GM12892 (cell line): ENCODE results near the gene POP4.

Source experiments
- POLR2A ChIP-seq: IDR thresholded peaks from 2 replicates; pipeline ENCODE4 v1.6.1; 2011; ENCODE audit warnings: low read depth, low read length, control low read depth
- POLR2AphosphoS5 ChIP-seq: IDR thresholded peaks from 2 replicates; pipeline ENCODE4 v1.6.1; 2011; ENCODE audit warnings: low read depth, low read length, control low read depth
- TAF1 ChIP-seq: IDR thresholded peaks from 2 replicates; pipeline ENCODE4 v1.6.1; 2011; ENCODE audit warnings: low read depth, mild to moderate bottlenecking, control low read depth, low read length, borderline replicate concordance

DNA sequence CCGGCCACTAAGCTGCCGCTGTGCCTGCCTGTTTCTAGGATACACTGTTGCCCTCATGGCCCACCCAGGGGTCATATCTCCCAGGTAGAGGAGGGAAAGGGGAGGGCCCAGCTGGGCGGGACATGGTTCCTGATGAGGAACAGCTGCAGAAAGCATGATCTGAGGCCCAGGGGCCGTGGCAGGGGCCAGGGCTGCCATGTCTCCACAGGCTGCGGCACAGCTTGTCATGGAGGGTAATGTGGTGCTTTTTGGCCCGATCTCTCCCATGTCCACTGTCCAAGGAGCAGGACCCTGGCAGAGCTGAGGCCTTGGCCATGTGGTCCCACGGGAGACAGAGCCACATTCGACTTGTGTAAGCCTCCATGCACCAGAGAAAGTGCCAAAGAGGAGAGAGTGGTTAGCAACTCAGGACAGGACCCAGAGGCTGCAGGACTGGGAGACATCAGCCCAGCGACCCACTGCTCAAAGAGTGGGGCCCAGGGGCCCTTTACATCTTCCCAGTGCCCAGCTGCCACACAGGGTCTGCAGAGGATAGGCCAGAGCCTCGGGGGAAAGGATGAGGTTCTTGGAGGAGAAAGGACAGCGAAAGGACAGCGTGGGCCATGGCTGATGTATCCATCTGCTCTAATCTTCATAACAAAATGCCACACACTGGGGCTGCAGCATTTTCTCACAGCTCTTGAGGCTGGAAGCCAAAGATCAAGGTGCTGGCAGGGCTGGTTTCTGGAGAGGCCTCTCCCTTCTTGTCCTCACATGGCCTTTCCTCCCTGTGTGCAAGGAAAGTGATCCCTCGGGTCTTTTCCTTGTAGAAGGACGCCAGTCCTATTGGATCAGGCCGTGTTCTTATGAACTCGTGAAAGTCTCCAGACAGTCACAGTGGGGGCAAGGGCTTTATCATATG, 11.5 kb downstream of the POP4 start:
- TF ChIP-seq POLR2AphosphoS5 (no peak), TAF1 (no peak), POLR2A (no peak)
